NCI-H2196 (cell line): ENCODE data around the gene GPR162.

ENCODE experiments used
- DNase-seq: peaks from one replicate; lab custom pipeline; 2025; ENCODE audit not compliant: unreplicated experiment; lab: John Stamatoyannopoulos, UW

GPR162 gene

DNA sequence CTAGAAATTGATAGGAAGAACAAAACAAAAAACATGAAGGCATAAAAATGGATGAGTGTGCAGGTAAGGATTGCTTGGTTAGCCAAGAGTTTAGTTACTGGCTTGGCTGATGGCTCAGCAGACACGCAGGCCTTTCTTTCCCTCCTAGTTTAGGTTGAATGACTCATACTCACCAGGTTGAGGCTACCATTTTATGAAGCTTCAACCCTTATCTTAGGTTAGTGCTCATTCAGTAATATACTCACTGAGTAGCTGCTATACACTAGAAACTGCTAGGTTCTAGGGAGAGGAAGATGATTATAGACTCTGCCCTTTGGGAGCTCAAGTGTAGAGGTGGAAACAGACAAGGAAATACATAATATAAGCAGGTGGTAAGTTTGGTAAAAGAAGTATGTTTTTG is 12.6 kb downstream of the GPR162 start:
- no peak for DNase-seq

DNA sequence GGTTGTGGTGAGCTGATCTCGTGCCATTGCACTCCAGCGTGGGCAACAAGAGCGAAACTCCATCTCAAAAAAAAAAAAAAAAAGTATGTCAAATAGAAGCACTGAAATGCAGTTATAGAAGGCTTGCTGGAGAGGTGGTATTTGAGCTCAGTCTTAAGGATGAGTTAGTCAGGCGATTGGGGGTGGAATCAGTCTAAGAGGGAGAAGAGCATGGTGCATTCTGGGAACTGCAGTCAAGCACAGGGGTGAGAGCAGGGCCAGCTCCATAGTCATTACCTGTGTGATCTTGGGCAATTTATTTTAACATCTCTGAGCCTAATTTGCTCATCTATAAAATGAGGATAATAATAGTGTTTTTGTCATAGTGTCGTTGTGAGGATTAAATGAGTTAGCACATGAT is 13.3 kb downstream of the GPR162 start:
- no peak for DNase-seq

DNA sequence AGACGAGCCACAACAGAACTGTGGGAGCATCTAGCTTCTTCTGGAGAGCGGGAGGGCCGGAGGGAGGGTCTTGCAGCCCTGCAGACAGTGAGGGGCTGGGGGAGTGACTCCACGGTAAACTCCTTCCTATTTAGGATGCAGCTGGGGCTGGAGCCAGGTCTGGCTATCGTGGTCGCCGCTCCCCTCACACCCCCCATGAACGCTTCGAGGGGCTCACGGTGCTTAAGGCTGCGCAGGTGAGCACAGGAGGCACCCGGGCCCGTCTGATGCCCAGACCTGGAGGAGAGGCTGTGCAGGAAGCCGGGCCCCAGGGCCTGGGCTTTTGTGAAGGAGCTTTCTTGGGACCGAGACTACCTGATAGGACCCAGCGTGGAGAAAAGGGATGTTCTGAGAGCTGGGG is 15.2 kb downstream of the GPR162 start:
- no peak for DNase-seq

DNA sequence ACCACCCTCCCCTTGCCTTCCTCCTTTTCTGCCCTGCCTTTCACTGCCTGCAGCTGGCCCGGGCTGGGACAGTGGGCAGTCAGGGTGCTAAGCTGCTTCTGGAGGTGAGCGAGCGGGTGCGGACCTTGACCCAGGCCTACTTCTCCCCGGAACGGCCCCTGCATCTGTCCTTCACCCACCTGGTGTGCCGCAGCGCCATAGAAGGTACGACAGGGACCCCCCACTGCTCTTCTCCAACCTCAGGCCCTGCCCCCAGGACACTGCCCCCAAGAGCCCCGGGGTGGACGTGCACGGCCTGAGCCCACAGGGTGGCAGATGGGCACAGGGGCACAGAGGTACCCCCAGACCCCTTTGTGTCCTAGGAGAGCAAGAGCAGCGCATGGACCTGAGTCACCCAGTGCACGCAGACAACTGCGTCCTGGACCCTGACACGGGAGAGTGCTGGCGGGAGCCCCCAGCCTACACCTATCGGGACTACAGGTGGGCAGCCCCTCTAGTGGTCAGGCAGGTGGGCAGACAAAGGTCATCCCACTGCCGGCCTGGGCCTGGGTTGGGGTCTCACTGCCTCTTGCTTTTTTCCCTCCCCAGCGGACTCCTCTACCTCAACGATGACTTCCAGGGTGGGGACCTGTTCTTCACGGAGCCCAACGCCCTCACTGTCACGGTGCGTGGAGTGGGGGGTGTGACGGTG is 15.9 kb downstream of the GPR162 start:
- DNase-seq: no peak

DNA sequence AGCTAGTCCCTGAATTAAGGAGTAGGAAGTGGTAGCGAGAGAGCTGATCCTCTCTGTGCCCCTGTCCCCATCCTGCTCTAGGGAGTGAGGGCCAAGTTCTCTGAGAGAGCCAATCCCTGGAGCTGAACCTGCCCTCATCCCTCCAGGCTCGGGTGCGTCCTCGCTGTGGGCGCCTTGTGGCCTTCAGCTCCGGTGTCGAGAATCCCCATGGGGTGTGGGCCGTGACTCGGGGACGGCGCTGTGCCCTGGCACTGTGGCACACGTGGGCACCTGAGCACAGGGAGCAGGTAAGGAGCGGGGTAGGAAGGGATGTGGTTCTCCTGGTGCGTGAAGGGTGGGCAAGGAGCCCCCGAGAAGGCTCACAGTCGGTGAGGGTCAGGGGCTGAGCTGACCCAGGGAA is 17.2 kb downstream of the GPR162 start:
- DNase-seq: no peak

DNA sequence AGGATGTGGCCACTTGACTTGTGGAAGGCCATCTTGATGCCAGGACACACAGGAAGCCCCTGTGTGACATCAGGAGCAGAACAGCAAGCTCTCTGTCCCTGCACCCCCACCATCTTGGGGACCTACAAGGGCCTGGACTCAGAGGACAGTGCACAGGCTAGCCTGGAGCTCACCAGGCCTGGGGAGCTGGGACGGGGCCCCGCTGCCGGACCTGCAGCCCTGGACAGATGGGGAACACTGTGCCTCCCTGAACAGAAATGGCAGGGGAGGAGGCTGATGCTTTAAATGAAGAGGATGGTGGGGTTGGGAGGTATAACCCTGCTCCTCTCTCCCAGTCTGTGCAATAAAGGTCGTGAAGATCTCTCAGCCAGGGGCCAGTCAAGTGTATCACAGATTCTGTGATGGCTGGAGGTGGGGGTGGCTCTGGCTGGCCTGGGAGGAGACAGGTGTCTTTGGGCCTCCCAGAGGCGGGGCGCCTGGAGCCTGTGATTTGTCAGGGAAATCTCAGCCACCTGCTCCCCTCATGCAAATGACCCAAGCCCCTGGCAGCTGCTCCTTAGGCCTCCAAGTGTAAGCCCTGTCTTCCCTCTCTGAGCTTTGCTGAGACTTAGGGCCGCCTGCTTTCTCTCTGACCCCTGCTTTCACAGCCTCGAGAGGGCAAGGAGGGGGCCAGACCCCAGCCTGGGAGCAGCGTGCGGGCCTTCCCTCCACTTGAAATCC is 18.0 kb downstream of the GPR162 start:
- DNase-seq: peak; percentile 41

DNA sequence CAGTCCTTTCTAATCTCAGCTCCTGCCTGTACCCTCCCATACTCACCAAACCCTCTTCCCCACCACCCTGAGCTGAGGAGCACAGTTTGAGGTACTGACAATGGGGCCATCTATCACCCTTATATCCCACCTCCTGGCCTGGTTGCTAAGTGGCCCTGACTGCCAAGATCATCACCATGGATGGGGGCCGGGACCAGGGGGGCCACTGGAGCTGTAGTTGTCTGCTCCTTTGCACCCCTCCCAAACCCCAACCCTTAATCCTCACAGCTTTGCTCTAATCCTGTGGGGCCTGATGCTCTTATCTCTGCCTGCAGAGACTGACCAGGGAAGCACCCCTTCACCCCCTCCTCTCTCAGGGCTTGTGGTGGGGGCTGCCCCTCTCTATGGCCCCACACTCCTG is 18.7 kb downstream of the GPR162 start:
- no peak for DNase-seq

DNA sequence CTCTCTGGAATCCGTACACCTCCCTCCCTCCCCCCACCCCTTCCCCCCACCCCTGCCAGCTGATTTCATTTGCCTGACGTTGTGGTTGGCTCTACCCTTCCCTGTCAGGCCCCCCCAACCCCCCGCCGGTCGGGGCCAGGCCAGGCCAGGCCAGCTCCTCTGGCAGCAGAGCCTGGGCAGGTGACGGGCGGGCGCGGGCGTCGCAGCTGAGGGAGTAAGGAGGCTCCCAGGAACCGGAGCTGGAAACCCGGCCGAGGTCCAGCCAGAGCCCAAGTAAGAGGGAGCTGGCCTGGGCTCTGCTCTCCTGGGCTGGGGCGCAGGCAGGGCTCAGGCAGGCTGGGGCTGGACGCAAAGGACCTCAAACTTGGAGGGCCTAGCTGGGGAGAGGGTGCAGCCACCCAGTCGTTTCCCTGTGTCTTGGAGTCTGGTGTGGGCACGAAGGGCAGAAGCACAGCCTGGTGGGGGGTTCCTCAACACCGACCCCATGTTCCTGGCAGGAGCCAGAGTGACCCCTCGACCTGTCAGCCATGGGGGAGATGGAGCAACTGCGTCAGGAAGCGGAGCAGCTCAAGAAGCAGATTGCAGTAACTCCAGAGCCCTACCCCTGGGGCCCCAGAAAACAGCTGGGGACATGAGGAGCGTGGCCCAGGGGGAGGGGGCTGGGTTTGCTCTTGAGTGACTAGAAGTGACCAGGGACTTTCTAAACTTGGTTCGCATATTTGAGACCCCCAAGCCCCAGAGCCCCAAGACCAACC is 19.3 kb downstream of the GPR162 start, which contains the start of gene GNB3:
Gene GNB3 (plus strand): TSS at position 165 of the 755 bp plus-strand sequence. CDS start 363 bp downstream, at position 528.
- no peak for DNase-seq

DNA sequence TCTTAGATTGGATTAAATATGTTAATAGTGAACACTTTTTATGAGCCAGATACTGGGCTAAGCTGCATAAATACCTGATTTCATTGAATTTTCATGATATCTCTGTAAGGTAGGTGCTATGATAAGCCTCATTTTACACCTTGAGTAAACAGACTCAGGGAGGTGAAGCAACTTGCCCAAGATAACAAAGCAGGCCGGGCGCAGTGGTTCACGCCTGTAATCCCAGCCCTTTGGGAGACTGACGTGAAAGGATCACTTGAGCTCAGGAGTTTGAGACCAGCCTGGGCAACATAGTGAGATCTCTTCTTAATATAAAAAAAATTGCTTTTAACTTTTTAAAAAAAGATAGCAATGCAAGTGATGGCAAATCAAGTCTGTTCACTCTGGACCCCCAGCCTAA is 20.5 kb downstream of the GPR162 start:
- DNase-seq: no peak

DNA sequence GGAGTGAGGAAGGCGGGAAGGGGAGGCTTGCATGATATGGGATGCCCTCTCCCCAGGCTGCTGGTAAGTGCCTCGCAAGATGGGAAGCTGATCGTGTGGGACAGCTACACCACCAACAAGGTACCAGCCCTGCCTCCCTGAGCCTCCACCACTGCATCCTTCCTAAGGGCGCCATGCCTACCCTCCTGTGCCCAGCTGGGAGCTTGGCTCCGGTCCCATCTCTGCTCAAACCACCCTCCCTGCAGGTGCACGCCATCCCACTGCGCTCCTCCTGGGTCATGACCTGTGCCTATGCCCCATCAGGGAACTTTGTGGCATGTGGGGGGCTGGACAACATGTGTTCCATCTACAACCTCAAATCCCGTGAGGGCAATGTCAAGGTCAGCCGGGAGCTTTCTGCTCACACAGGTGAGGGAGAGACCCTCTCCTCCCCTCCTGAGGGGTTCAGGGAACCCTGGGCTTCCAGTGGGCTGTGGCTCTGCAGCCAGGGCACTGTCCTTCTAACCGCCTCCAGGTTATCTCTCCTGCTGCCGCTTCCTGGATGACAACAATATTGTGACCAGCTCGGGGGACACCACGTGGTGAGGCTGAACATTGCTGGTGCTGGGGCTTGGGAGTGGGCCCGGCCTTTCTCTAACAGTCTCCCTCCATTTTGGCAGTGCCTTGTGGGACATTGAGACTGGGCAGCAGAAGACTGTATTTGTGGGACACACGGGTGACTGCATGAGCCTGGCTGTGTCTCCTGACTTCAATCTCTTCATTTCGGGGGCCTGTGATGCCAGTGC is 21.7 kb downstream of the GPR162 start:
- DNase-seq: no peak

DNA sequence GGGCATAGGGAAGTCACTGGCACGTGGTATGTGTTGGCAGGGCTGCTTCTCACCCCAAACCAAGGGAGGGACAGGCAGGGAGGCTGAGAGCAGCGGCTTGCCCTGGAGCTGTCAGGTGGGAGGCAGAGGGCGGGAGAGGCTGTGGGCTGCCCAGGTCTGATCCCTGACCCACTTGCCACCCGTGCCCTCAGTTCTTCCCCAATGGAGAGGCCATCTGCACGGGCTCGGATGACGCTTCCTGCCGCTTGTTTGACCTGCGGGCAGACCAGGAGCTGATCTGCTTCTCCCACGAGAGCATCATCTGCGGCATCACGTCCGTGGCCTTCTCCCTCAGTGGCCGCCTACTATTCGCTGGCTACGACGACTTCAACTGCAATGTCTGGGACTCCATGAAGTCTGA is 23.8 kb downstream of the GPR162 start:
- DNase-seq: no peak

DNA sequence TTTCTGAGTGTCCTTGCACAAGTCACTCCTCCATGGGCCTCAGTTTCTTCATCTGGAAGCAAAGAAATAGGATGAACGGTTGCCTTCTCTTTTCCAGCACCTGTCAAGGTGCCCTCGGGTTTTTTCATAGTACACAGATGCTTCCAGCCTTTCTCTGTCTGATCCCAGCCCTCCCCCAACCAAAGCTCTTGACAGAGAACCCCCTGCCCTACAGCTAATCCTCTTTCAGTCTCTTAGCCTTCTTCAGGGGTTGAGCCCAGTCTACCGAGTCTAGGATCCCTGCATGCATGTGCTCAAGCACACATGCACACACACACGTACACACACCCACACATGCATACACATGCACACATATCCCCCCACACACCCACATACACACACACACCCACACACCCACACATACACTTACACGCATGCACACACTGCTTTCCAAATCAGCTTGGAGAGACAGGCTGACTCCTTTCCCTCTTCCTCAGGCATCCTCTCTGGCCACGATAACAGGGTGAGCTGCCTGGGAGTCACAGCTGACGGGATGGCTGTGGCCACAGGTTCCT is 24.8 kb downstream of the GPR162 start:
- no peak for DNase-seq

DNA sequence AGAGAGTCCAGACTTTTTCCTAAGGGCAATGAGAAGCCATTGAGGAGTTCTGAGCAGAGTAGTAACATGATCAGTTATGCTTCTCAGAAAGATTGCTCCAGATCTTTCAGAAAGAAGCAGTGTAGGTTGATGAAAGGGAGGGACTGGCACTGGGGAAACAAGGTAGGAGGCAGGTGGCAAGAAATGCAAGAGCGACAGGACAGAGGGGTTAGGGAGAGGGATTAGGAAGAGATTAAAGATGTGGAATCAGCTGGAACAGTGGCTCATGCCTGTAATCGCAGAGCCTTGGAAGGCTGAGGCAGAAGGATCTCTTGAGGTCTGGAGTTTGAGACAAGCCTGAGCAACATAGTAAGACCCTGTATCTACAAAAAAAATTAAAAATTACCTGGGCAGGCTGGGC is 26.1 kb downstream of the GPR162 start:
- DNase-seq: no peak

DNA sequence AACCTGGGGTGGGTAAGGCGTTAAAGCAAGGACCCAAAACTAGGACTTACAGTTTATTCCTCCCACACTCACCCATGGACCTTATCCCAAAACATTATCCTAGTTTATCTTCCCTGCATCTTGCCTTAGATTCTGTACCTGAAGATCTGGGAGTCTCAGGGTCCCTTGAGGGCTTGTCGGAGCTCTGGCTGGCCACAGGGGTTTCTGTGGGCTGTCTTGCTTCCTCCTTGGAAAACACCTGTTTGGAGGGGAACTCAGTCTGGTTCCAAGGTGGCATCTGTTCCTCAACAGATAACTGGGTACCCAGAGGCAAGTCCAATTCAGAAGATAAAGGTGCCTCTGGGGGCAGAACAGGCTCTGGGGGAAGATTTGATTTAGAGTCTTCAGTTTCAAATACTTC is 27.8 kb downstream of the GPR162 start:
- DNase-seq: no peak

DNA sequence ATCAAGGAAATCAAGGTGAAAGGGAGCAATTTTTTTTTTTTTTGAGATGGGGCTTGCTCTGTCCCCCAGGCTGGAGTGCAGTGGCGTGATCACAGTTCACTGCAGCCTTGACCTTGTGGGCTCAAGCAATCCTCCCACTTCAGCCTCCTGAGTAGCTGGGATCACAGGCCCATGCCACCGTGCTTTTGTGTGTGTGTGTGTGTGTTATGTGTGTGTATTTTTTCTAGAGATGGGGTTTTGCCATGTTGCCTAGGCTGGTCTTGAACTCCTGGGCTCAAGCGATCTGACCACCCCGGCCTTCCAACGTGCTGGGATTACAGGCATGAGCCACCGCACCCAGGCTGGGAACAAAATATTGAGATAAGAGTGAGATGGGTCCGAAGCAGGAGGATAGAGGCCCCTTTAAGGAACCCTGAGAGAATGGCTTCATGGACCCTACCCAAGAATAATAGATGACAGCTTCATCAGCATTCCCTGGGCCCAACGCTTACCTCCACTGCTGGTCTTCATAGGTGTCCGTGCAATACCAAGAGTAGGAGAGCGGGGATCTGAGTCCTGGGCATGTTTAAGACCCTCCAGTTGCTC is 28.4 kb downstream of the GPR162 start:
- no peak for DNase-seq

DNA sequence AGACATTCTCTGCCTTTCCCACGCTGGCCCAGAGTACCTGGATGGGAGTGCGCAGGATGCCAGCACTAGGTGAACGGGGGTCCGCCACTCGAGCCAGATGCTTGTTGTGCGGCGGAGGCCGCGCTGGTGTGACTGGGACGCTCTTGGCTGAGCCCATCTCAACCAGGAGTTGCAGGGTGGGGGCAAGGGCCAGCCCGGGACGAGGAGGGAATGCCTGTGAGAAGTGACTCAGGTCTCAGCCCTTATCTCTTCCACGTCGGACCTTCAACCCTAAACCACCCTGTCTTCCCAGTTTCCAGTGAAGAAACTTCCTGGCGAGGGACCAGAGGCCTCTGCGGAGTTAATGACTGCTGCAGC is 29.2 kb downstream of the GPR162 start:
- DNase-seq: no peak

DNA sequence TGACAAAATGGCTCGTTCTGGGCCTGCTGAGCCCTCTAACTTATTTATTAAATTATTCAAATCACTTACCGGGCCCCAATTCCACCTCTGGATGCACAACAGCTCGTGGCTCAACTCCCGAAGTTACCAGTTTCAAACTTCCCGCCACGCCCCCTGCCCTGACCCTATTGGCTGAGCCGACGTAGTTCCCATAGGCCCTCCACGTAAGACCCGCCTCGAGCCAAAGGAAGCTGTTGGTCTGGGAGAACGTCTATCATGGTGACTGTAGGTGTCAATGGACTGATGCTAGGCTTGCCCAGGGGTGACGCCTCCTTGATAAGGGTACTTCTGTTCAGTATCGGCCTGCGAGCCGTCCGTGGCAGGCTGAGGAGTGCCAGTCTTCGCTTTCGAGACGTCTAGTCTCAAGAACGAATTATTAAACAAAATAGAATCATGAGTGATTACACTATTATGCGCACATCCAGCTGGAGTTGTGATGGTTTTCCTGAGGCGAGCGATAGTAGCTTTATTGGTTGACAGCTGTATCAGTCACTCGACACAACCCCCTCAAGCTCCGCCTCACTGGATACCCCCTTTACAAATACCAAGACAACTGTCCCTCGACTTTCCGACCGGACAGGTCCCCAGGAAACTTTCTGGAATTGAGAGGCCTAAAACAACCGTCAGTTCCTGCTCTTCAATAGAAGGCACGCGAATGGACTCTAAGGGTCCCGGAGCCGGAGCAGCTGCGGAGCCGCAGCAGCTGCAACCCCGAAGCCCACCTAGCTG is 29.7 kb downstream of the GPR162 start, which contains the start of gene CDCA3:
Gene CDCA3 (minus strand): TSS at position 134 of the 768 bp plus-strand sequence. CDS start 334 bp downstream, outside the sequence.
- DNase-seq: peak; percentile 88

DNA sequence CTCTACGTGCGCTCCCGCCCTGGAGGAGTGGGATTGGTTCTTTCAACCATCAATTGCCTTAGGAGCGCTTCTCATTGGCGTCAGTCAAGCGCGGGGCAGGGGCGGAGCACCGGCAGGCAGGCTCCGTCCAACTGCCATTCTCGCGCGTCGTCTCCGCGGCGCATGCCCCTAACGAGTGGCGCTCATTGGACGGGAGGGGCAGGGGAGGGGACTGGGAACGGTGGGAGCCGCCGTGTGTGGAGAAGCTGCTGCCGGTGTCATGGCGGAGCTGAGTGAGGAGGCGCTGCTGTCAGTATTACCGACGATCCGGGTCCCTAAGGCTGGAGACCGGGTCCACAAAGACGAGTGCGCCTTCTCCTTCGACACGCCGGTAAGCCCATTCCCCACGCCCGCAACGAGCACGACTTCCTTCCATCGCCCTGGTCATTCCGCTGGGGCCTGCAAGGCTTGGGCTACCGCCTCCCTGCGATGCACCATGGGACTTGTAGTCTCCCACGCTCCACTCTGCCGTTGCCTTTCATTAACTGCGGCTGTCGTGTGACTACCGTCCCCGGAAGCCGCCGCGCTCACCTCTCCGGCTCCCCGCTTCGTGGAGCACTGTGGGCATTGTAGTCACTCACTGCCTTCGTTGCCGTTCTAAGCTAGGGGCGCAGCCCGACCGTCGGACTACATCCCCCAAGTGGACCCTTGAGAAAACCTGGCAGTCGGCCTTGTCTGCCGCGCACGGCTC is 30.5 kb downstream of the GPR162 start, which contains the start of gene USP5:
Gene USP5 (plus strand): TSS at position 230 of the 730 bp plus-strand sequence. CDS start 30 bp downstream, at position 260.
- peak; percentile 93 for DNase-seq
